GM12872 (cell line): Measurements from ENCODE around the gene ZFX.

Experiments used
- TF ChIP-seq, protein P1 (sequence below): IDR thresholded peaks from 3 replicates; pipeline ENCODE4 v1.5.1; 2011; ENCODE audit warnings: low read depth, mild to moderate bottlenecking, low read length, moderate library complexity; ENCODE audit not compliant: insufficient read depth

Gene ZFX

GRCh38 chrX:24154490-24155034, 5.0 kb downstream of the ZFX start:
- TF ChIP-seq, protein P1, sequence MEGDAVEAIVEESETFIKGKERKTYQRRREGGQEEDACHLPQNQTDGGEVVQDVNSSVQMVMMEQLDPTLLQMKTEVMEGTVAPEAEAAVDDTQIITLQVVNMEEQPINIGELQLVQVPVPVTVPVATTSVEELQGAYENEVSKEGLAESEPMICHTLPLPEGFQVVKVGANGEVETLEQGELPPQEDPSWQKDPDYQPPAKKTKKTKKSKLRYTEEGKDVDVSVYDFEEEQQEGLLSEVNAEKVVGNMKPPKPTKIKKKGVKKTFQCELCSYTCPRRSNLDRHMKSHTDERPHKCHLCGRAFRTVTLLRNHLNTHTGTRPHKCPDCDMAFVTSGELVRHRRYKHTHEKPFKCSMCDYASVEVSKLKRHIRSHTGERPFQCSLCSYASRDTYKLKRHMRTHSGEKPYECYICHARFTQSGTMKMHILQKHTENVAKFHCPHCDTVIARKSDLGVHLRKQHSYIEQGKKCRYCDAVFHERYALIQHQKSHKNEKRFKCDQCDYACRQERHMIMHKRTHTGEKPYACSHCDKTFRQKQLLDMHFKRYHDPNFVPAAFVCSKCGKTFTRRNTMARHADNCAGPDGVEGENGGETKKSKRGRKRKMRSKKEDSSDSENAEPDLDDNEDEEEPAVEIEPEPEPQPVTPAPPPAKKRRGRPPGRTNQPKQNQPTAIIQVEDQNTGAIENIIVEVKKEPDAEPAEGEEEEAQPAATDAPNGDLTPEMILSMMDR, result no peak

DNA sequence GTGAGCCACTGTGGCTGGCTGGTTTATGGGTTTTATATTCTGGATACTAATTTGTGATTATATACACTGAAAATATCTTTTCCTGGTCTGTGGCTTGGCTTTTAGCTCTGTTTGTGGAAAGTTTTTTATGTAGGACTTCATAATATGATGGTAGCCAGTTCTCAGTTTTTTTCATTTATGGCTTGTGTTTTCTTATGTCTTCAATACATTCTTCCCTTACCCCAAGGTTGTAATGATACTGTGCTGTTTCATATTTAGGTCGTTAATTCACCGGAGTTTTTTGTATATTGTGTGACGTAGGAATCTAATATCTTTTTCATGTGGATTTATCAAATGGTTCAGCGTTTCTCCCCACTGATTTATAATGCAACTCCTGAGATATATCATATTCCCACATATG, 6.6 kb downstream of the ZFX start:
- TF ChIP-seq, protein P1, result no peak

DNA sequence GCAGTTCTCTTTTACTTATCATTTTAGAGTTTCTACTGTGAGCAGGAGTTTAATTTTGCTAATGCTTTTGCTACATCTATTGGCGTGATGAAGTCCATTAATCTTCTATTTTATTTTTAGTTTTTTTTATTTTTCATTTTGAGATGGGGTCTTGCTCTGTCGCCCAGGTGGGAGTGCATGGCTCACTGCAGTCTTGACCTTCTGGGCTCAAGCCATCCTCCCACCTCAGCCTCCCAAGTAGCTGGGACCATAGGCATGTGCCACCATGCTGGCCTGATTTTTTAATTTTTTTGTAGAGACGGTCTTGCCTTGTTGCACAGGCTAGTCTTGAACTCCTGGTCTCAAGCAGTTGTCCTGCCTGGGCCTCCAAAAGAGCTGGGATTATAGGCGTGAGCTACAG, 9.4 kb downstream of the ZFX start:
- TF ChIP-seq, protein P1, result no peak

DNA sequence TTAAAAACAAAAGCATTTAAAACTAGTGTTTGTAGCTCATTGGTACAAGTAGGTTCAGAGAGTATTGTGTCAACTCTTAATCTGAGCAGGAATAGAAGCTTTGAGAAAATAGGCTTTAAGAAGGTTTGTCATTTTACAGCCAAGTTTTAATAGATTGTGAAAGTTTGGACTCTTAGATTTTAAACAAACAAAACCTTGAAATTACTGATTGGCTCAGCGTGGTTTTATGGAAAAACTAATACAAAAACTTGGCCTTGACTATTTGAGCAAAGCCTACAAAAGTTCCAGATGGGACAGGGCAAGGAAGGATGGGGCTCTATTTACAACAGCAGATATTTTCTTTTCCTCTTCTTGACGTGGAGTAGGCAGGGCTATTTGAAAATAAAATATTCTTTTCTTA, 16.5 kb downstream of the ZFX start:
- TF ChIP-seq, protein P1, result no peak

- TF ChIP-seq, protein P1, result no peak
These were observed 18.4 kb downstream of the ZFX start for GRCh38 chrX:24167719-24168472.

GRCh38 chrX:24168807-24169206, 19.3 kb downstream of the ZFX start:
- TF ChIP-seq, protein P1, result no peak

- TF ChIP-seq, protein P1, result no peak
These were observed 19.7 kb downstream of the ZFX start for GRCh38 chrX:24169211-24169610.
